Muscle layer of colon (tissue), 2 donors: ENCODE measurements around the gene SPTB.

Source experiments
- H3K27ac ChIP-seq: one replicate; pipeline ENCODE4 v1.7.0; 2013; ENCODE audit warnings: low read depth, mild to moderate bottlenecking, low read length, moderate library complexity
- H3K27me3 ChIP-seq, 2 donors: one replicate each; pipeline ENCODE4 v1.7.0; 2013; ENCODE audit warnings: low read length in 2 of 2, mild to moderate bottlenecking in 2 of 2; ENCODE audit not compliant: insufficient read depth in 2 of 2, control insufficient read depth in 1 of 2
- H3K36me3 ChIP-seq: one replicate; pipeline ENCODE4 v1.7.0; 2013; ENCODE audit warnings: mild to moderate bottlenecking, low read length; ENCODE audit not compliant: insufficient read depth
- H3K4me1 ChIP-seq: one replicate; pipeline ENCODE4 v1.7.0; 2013; ENCODE audit warnings: mild to moderate bottlenecking, low read length; ENCODE audit not compliant: insufficient read depth
- H3K4me3 ChIP-seq, 2 donors: one replicate each; pipeline ENCODE4 v1.7.0; 2013; ENCODE audit warnings: low read length in 2 of 2, low read depth in 1 of 2, mild to moderate bottlenecking in 1 of 2, moderate library complexity in 1 of 2
- H3K9ac ChIP-seq: one replicate; pipeline ENCODE4 v1.7.0; 2013; ENCODE audit warnings: low read length
- H3K9me3 ChIP-seq: one replicate; pipeline ENCODE4 v1.7.0; 2013; ENCODE audit warnings: mild to moderate bottlenecking, low read length
- donor health status: abdominal sarcoma.
- donor health status: Adenocarcinoma of cecum.

Gene SPTB

GRCh38 chr14:64865109-64865508 is 14.6 kb downstream of the SPTB start:
- H3K27me3 ChIP-seq, result no peaks in the 10 kb centered on the region
- no peak overlapping the region for H3K9ac ChIP-seq
- no peaks in the 10 kb centered on the region for H3K4me1 ChIP-seq
- H3K4me3 ChIP-seq, result no peak overlapping the region
- no peak overlapping the region for H3K27ac ChIP-seq
- no peaks in the 10 kb centered on the region for H3K36me3 ChIP-seq
- no peaks in the 10 kb centered on the region for H3K9me3 ChIP-seq

- no peaks in the 10 kb centered on the region for H3K9me3 ChIP-seq
- no peaks in the 10 kb centered on the region for H3K4me1 ChIP-seq
- no peak overlapping the region for H3K9ac ChIP-seq
- no peak overlapping the region for H3K27ac ChIP-seq
- H3K4me3 ChIP-seq, result no peak overlapping the region
- H3K27me3 ChIP-seq, result no peaks in the 10 kb centered on the region
- H3K36me3 ChIP-seq, result no peaks in the 10 kb centered on the region
These were observed 15.4 kb downstream of the SPTB start for GRCh38 chr14:64864258-64864657.

GRCh38 chr14:64861916-64862315 is 17.8 kb downstream of the SPTB start:
- Histone ChIP-seq H3K27me3 (no peaks in the 10 kb centered on the region), H3K9ac (no peak overlapping the region), H3K36me3 (no peaks in the 10 kb centered on the region), H3K27ac (no peak overlapping the region), H3K4me1 (no peaks in the 10 kb centered on the region), H3K9me3 (no peaks in the 10 kb centered on the region), H3K4me3 (no peak overlapping the region)

- no peaks in the 10 kb centered on the region for H3K27me3 ChIP-seq
- H3K27ac ChIP-seq, result no peak overlapping the region
- no peak overlapping the region for H3K4me3 ChIP-seq
- no peaks in the 10 kb centered on the region for H3K36me3 ChIP-seq
- H3K9ac ChIP-seq, result no peak overlapping the region
- H3K4me1 ChIP-seq, result no peaks in the 10 kb centered on the region
- no peaks in the 10 kb centered on the region for H3K9me3 ChIP-seq
These were observed 19.7 kb downstream of the SPTB start for GRCh38 chr14:64860039-64860438.

- Histone ChIP-seq H3K9me3 (no peaks in the 10 kb centered on the region), H3K4me1 (no peaks in the 10 kb centered on the region), H3K9ac (no peak overlapping the region)
These were observed 21.5 kb downstream of the SPTB start for GRCh38 chr14:64857979-64858744.

GRCh38 chr14:64856529-64857445 is 22.9 kb downstream of the SPTB start:
- Histone ChIP-seq H3K9me3 (no peaks in the 10 kb centered on the region), H3K4me1 (no peaks in the 10 kb centered on the region), H3K4me3 (no peak overlapping the region), H3K27me3 (peaks cover 0 to 4% of the 10 kb centered on the region in 2 donors), H3K27ac (no peak overlapping the region), H3K36me3 (no peaks in the 10 kb centered on the region), H3K9ac (no peak overlapping the region)

More at GRCh38 chr14:64857979-64858744, 21.5 kb downstream of the SPTB start:
- Histone ChIP-seq H3K36me3 (no peaks in the 10 kb centered on the region), H3K27me3 (no peaks in the 10 kb centered on the region), H3K27ac (no peak overlapping the region), H3K4me3 (no peak overlapping the region)

- Histone ChIP-seq H3K27me3 (peaks cover 0 to 4% of the 10 kb centered on the region in 2 donors), H3K9me3 (no peaks in the 10 kb centered on the region), H3K36me3 (no peaks in the 10 kb centered on the region), H3K27ac (no peak overlapping the region), H3K9ac (no peak overlapping the region), H3K4me1 (no peaks in the 10 kb centered on the region), H3K4me3 (no peak overlapping the region)
These were observed 23.8 kb downstream of the SPTB start for GRCh38 chr14:64855721-64856528.

- Histone ChIP-seq H3K9ac (no peak overlapping the region), H3K27me3 (peaks cover 0 to 4% of the 10 kb centered on the region in 2 donors), H3K27ac (no peak overlapping the region), H3K9me3 (no peaks in the 10 kb centered on the region), H3K4me1 (no peaks in the 10 kb centered on the region), H3K36me3 (no peaks in the 10 kb centered on the region), H3K4me3 (no peak overlapping the region)
These were observed 29.2 kb downstream of the SPTB start for GRCh38 chr14:64850369-64851137.

- Histone ChIP-seq H3K4me3 (no peak overlapping the region), H3K36me3 (no peaks in the 10 kb centered on the region), H3K9me3 (no peaks in the 10 kb centered on the region), H3K27me3 (peaks cover 0 to 4% of the 10 kb centered on the region in 2 donors), H3K9ac (no peak overlapping the region), H3K4me1 (no peaks in the 10 kb centered on the region), H3K27ac (no peak overlapping the region)
These were observed 29.8 kb downstream of the SPTB start for GRCh38 chr14:64849940-64850339.

GRCh38 chr14:64848239-64848638 is 31.5 kb downstream of the SPTB start:
- Histone ChIP-seq H3K9ac (no peak overlapping the region), H3K4me1 (no peaks in the 10 kb centered on the region), H3K9me3 (no peaks in the 10 kb centered on the region), H3K4me3 (no peak overlapping the region), H3K36me3 (no peaks in the 10 kb centered on the region), H3K27me3 (peaks cover 0 to 4% of the 10 kb centered on the region in 2 donors), H3K27ac (no peak overlapping the region)
